Measurements from ENCODE around the gene HAGH.

DNA sequence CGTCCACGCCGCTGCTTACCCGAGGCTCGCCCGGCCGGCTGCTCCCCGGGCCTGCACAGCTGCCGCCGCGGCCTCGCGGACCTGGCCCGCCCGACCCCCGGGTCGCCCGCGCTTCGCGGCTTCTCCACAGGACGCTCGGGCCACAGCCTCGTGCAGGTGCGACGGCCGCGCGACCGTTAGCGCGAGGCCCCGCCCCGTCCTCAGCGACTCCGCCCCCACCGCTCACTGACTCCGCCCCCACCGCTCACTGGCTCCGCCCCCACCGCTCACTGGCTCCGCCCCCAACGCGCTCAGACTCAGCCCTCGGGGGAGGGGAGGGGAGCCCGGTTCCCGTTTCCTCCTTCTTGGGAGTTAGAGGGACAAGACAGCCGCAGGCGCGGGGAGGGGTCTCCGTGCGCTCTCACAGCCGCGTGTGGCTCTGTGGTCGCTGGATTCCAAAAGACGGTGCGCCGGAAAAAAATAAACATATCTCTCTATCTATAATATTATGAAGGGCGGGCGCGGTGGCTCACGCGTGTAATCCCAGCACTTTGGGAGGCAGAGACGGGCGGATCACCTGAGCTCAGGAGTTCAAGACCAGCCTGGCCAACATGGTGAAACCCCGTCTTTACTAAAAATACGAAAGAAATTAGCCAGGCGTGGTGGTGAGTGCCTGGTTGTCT is 45.5 kb upstream of the HAGH start, which contains the start of gene MEIOB:
- no peak for TF ChIP-seq CTCF (IDR thresholded peaks at IDR 0.05; ENCODE audit: low read depth, low read length)
- no peak for TF ChIP-seq MYC (IDR thresholded peaks at IDR 0.05; ENCODE audit: low read depth, low read length)
- no peak for TF ChIP-seq POLR2A (IDR thresholded peaks at IDR 0.05; ENCODE audit: extremely low read depth, insufficient read length)
- TF ChIP-seq MAX (IDR thresholded peaks at IDR 0.05; ENCODE audit: low read depth, low read length) = no peak
